ENCODE data around the gene CUEDC1. TPM values are rescaled to one million over a fixed set of nuclear protein-coding genes. Genes with fewer than 3 reads are reported as not detected.

The CUEDC1 gene
- total and polyA plus RNA-seq, 2 of the 13 experiments (the other 11 are each of a cell fraction or from before 2014, with no cell fraction given), result 7.4 to 12.9 TPM

DNA sequence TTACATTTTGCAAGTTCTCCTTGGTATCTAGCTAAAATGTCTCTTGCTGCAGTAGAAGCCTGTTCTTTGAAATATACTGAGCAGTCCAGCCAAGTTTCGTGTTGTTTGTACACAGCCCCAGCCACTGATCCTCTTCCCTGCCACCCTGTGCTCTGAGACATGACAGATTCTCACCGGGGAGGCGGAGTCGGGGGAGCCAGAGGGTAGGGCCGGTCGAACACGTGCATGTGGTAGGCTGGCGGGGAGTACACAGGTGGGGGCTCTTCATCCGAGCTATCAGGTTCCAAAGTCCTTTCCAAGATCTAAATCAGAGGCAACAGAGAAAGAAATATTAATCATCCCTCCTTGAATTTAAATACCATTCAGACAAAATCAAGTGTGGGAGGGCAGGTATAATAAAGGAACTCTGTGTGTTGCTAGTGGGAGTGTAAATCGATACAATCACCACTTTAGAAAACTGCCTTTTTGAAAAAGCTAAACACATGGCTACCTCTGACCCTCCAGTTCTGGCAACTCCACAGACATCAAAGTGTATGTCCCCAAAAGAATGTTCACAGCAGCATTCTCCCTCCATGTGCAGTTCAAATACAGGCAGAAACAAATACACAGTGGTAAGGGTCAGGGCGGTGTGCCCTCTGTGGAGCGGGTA, 75.7 kb downstream of the CUEDC1 start (continued):
- TF ChIP-seq STAT5B (CRISPR knock-in tag; IDR thresholded peaks at IDR 0.05), result no peak
- peak; percentile 75 for TF ChIP-seq NR2F6 (IDR thresholded peaks at IDR 0.05)
- peak; percentile 84 for TF ChIP-seq NR2F6 (CRISPR knock-in tag; IDR thresholded peaks at IDR 0.05)
- TF ChIP-seq HNF4G (IDR thresholded peaks at IDR 0.05; ENCODE audit: borderline replicate concordance, low read depth, low read length), result peak; percentile 43
- TF ChIP-seq HNF4G (CRISPR knock-in tag; IDR thresholded peaks at IDR 0.05; ENCODE audit: borderline replicate concordance, low read depth), result peak; percentile 48; the same call in 1 of the 2 replicates
- peak; percentile 14 for TF ChIP-seq XRCC5 (optimal IDR thresholded peaks at IDR 0.05; ENCODE audit: low read length)
- TF ChIP-seq FOSL1 (CRISPR knock-in tag; IDR thresholded peaks at IDR 0.05; ENCODE audit: borderline replicate concordance), result no peak
- 0 out of 2 replicates have a peak, but pooled peaks have one; percentile 54 for TF ChIP-seq ZBTB38 (CRISPR knock-in tag; IDR thresholded peaks at IDR 0.05)
- 0 out of 2 replicates have a peak, but pooled peaks have one; percentile 44 for TF ChIP-seq ZSCAN29 (CRISPR knock-in tag; conservative IDR thresholded peaks at IDR 0.05)
- no peak for TF ChIP-seq IRX3 (CRISPR knock-in tag; IDR thresholded peaks at IDR 0.05; ENCODE audit: borderline replicate concordance, low read depth)
- no peak for TF ChIP-seq ZNF251 (CRISPR knock-in tag; IDR thresholded peaks at IDR 0.05)
- TF ChIP-seq ZNF501 (CRISPR knock-in tag; IDR thresholded peaks at IDR 0.05), result peak; percentile 86
- TF ChIP-seq CEBPG (CRISPR knock-in tag; IDR thresholded peaks at IDR 0.05), result 0 out of 2 replicates have a peak, but pooled peaks have one; percentile 10
- no peak for TF ChIP-seq CCDC6 (CRISPR knock-in tag; IDR thresholded peaks at IDR 0.05)
- TF ChIP-seq, protein P1, sequence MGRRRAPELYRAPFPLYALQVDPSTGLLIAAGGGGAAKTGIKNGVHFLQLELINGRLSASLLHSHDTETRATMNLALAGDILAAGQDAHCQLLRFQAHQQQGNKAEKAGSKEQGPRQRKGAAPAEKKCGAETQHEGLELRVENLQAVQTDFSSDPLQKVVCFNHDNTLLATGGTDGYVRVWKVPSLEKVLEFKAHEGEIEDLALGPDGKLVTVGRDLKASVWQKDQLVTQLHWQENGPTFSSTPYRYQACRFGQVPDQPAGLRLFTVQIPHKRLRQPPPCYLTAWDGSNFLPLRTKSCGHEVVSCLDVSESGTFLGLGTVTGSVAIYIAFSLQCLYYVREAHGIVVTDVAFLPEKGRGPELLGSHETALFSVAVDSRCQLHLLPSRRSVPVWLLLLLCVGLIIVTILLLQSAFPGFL (CRISPR knock-in tag; IDR thresholded peaks at IDR 0.05), result no peak
- TF ChIP-seq, protein P2, sequence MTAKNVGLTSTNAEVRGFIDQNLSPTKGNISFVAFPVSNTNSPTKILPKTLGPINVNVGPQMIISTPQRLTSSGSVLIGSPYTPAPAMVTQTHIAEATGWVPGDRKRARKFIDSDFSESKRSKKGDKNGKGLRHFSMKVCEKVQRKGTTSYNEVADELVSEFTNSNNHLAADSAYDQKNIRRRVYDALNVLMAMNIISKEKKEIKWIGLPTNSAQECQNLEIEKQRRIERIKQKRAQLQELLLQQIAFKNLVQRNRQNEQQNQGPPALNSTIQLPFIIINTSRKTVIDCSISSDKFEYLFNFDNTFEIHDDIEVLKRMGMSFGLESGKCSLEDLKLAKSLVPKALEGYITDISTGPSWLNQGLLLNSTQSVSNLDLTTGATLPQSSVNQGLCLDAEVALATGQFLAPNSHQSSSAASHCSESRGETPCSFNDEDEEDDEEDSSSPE (CRISPR knock-in tag; IDR thresholded peaks at IDR 0.05), result 0 out of 2 replicates have a peak, but pooled peaks have one; percentile 28
- TF ChIP-seq HHEX (CRISPR knock-in tag; IDR thresholded peaks at IDR 0.05), result no peak
- no peak for TF ChIP-seq NFE2L2 (IDR thresholded peaks at IDR 0.05; ENCODE audit: low read length)
- TF ChIP-seq, protein P3, sequence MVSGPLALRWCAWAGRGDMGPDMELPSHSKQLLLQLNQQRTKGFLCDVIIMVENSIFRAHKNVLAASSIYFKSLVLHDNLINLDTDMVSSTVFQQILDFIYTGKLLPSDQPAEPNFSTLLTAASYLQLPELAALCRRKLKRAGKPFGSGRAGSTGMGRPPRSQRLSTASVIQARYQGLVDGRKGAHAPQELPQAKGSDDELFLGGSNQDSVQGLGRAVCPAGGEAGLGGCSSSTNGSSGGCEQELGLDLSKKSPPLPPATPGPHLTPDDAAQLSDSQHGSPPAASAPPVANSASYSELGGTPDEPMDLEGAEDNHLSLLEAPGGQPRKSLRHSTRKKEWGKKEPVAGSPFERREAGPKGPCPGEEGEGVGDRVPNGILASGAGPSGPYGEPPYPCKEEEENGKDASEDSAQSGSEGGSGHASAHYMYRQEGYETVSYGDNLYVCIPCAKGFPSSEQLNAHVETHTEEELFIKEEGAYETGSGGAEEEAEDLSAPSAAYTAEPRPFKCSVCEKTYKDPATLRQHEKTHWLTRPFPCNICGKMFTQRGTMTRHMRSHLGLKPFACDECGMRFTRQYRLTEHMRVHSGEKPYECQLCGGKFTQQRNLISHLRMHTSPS (CRISPR knock-in tag; IDR thresholded peaks at IDR 0.05; ENCODE audit: low read depth), result peak; percentile 86
- peak; percentile 48; the same call in 1 of the 2 replicates for TF ChIP-seq MEIS1 (CRISPR knock-in tag; IDR thresholded peaks at IDR 0.05; ENCODE audit: borderline replicate concordance)
- no peak; the same call in 1 of the 2 replicates for TF ChIP-seq RXRA (CRISPR knock-in tag; IDR thresholded peaks at IDR 0.05)
- no peak for TF ChIP-seq ZNF12 (CRISPR knock-in tag; IDR thresholded peaks at IDR 0.05)
- no peak for TF ChIP-seq KLF15 (CRISPR knock-in tag; IDR thresholded peaks at IDR 0.05; ENCODE audit: borderline replicate concordance)
- TF ChIP-seq ZNF264 (CRISPR knock-in tag; IDR thresholded peaks at IDR 0.05), result no peak
- TF ChIP-seq ZBTB42 (CRISPR knock-in tag; IDR thresholded peaks at IDR 0.05), result no peak
- TF ChIP-seq, protein P4, sequence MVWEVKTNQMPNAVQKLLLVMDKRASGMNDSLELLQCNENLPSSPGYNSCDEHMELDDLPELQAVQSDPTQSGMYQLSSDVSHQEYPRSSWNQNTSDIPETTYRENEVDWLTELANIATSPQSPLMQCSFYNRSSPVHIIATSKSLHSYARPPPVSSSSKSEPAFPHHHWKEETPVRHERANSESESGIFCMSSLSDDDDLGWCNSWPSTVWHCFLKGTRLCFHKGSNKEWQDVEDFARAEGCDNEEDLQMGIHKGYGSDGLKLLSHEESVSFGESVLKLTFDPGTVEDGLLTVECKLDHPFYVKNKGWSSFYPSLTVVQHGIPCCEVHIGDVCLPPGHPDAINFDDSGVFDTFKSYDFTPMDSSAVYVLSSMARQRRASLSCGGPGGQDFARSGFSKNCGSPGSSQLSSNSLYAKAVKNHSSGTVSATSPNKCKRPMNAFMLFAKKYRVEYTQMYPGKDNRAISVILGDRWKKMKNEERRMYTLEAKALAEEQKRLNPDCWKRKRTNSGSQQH (CRISPR knock-in tag; IDR thresholded peaks at IDR 0.05; ENCODE audit: low read depth), result 0 out of 2 replicates have a peak, but pooled peaks have one; percentile 59
- TF ChIP-seq KDM5A (IDR thresholded peaks at IDR 0.05; ENCODE audit: borderline replicate concordance, low read length), result no peak

Data from HepG2 (cell line).